Neural progenitor cell (in vitro differentiated cells): Measurements from ENCODE around the gene RALGAPB. TPM values are rescaled to one million over a fixed set of nuclear protein-coding genes. Genes with fewer than 3 reads are reported as not detected.

ENCODE experiments used
- DNase-seq: peaks from one replicate; pipeline ENCODE4 v3.0.0-alpha.2; 2016; ENCODE audit warnings: low spot score
- H2AFZ ChIP-seq: fragments of 200-600 bp; sonication (generic); replicated peaks from 2 replicates; pipeline ENCODE4 v1.6.1; 2016; ENCODE audit warnings: antibody characterized with exemption
- H3F3A ChIP-seq: fragments of 200-600 bp; sonication (generic); 2 replicates; pipeline ENCODE4 v1.6.1; 2016; ENCODE audit warnings: antibody characterized with exemption, low read depth
- H3K27ac ChIP-seq: fragments of 200-600 bp; sonication (generic); 2 replicates; pipeline ENCODE4 v1.5.1; 2016; ENCODE audit warnings: mild to moderate bottlenecking
- H3K27me3 ChIP-seq: fragments of 200-600 bp; sonication (generic); 2 replicates; pipeline ENCODE4 v1.6.1; 2016; ENCODE audit warnings: mild to moderate bottlenecking, moderate library complexity
- H3K36me3 ChIP-seq: fragments of 200-600 bp; sonication (generic); 2 replicates; pipeline ENCODE4 v1.5.1; 2016
- H3K4me1 ChIP-seq: fragments of 200-600 bp; sonication (generic); 2 replicates; pipeline ENCODE4 v1.6.1; 2016; ENCODE audit warnings: mixed run types
- H3K4me2 ChIP-seq: fragments of 200-600 bp; sonication (generic); 2 replicates; pipeline ENCODE4 v1.6.1; 2016
- H3K4me3 ChIP-seq: fragments of 200-600 bp; sonication (generic); 2 replicates; pipeline ENCODE4 v1.5.1; 2016
- H3K79me2 ChIP-seq: fragments of 200-600 bp; sonication (generic); 2 replicates; pipeline ENCODE4 v1.6.1; 2016; ENCODE audit warnings: low read depth
- H3K9ac ChIP-seq: fragments of 200-600 bp; sonication (generic); 2 replicates; pipeline ENCODE4 v1.6.1; 2016
- H3K9me3 ChIP-seq: fragments of 200-600 bp; sonication (generic); 2 replicates; pipeline ENCODE4 v1.5.1; 2016; ENCODE audit warnings: low read depth
- H4K20me1 ChIP-seq: fragments of 200-600 bp; sonication (generic); 2 replicates; pipeline ENCODE4 v1.6.1; 2016; ENCODE audit warnings: low read depth
- H3K27ac Mint-ChIP-seq: 3 replicates; pipeline ENCODE4 v1.8.0; 2021; ENCODE audit warnings: mixed read lengths
- H3K27me3 Mint-ChIP-seq: 2 replicates; pipeline ENCODE4 v1.8.0; 2022; ENCODE audit warnings: low read depth, mild to moderate bottlenecking, inconsistent platforms, moderate library complexity, mixed read lengths; ENCODE audit not compliant: insufficient read depth
- H3K36me3 Mint-ChIP-seq: 3 replicates; pipeline ENCODE4 v1.8.0; 2021; ENCODE audit warnings: mixed read lengths
- H3K4me1 Mint-ChIP-seq: 3 replicates; pipeline ENCODE4 v1.8.0; 2021; ENCODE audit warnings: mixed read lengths
- H3K4me3 Mint-ChIP-seq: 3 replicates; pipeline ENCODE4 v1.8.0; 2021; ENCODE audit warnings: mild to moderate bottlenecking, moderate library complexity, mixed read lengths
- H3K9me3 Mint-ChIP-seq: 3 replicates; pipeline ENCODE4 v1.8.0; 2020; ENCODE audit warnings: mixed read lengths
- CTCF ChIP-seq: fragments of 200-600 bp; sonication (generic); IDR thresholded peaks from 2 replicates; pipeline ENCODE4 v1.5.1; 2017; ENCODE audit warnings: antibody characterized with exemption, mild to moderate bottlenecking
- EZH2 ChIP-seq: fragments of 200-600 bp; sonication (generic); IDR thresholded peaks from 2 replicates; pipeline ENCODE4 v1.6.1; 2017; ENCODE audit warnings: antibody characterized with exemption, mild to moderate bottlenecking, moderate library complexity
- EZH2phosphoT487 ChIP-seq: fragments of 200-600 bp; sonication (generic); IDR thresholded peaks from 2 replicates; pipeline ENCODE4 v1.6.1; 2017; ENCODE audit warnings: antibody characterized with exemption
- total RNA-seq: library from RNA; depleted of rRNA; stranded (reverse); fragments of >200 nt; gene quantifications from 2 replicates; pipeline ENCODE4 v1.2.3, GENCODE V29; 2015; ENCODE audit warnings: low replicate concordance

RALGAPB gene
- total RNA-seq, 1 donor from 2014 or later: 39.1 TPM

- TF ChIP-seq EZH2 (no peak), CTCF (no peak), EZH2phosphoT487 (no peak)
- Histone ChIP-seq H3K27ac (no peak overlapping the region), H3K4me3 (no peak overlapping the region), H2AFZ (no peak overlapping the region), H3F3A (peaks cover 11% of the 10 kb centered on the region), H3K4me2 (no peak overlapping the region), H3K4me1 (peaks cover 5% of the 10 kb centered on the region), H4K20me1 (no peaks in the 10 kb centered on the region), H3K27me3 (no peaks in the 10 kb centered on the region), H3K79me2 (no peaks in the 10 kb centered on the region), H3K9ac (no peak overlapping the region), H3K9me3 (no peaks in the 10 kb centered on the region), H3K36me3 (peaks cover 23% of the 10 kb centered on the region)
- Mint-ChIP-seq H3K4me3 (no peak overlapping the region), H3K9me3 (no peaks in the 10 kb centered on the region), H3K36me3 (peaks cover 14% of the 10 kb centered on the region), H3K27ac (no peak overlapping the region), H3K27me3 (no peaks in the 10 kb centered on the region), H3K4me1 (peaks cover 2% of the 10 kb centered on the region)
- DNase-seq: no peak
These were observed 43.0 kb downstream of the RALGAPB start for GRCh38 chr20:38515631-38516030.

GRCh38 chr20:38519426-38519825 is 46.8 kb downstream of the RALGAPB start:
- Histone ChIP-seq H3K9me3 (no peaks in the 10 kb centered on the region), H2AFZ (no peak overlapping the region), H3K4me2 (no peak overlapping the region), H3K9ac (no peak overlapping the region), H3K79me2 (no peaks in the 10 kb centered on the region), H3K4me3 (no peak overlapping the region), H4K20me1 (no peaks in the 10 kb centered on the region), H3K27me3 (no peaks in the 10 kb centered on the region), H3F3A (peaks cover 3% of the 10 kb centered on the region), H3K27ac (no peak overlapping the region), H3K36me3 (peaks cover 15% of the 10 kb centered on the region), H3K4me1 (no peaks in the 10 kb centered on the region)
- DNase-seq: no peak
- no peak overlapping the region for H3K4me3 Mint-ChIP-seq
- no peaks in the 10 kb centered on the region for H3K9me3 Mint-ChIP-seq
- peaks cover 6% of the 10 kb centered on the region for H3K4me1 Mint-ChIP-seq
- H3K36me3 Mint-ChIP-seq: peaks cover 9% of the 10 kb centered on the region
- TF ChIP-seq CTCF: no peak
- TF ChIP-seq EZH2: no peak
- no peak for TF ChIP-seq EZH2phosphoT487
- H3K27ac Mint-ChIP-seq: no peak overlapping the region
- no peaks in the 10 kb centered on the region for H3K27me3 Mint-ChIP-seq

GRCh38 chr20:38520261-38520660 is 47.6 kb downstream of the RALGAPB start:
- H3K4me1 ChIP-seq: no peaks in the 10 kb centered on the region
- DNase-seq: no peak
- H3K27me3 ChIP-seq: no peaks in the 10 kb centered on the region
- no peak overlapping the region for H3K9ac ChIP-seq
- no peak overlapping the region for H3K4me3 Mint-ChIP-seq
- H3K9me3 Mint-ChIP-seq: no peaks in the 10 kb centered on the region
- H3K27me3 Mint-ChIP-seq: no peaks in the 10 kb centered on the region
- TF ChIP-seq CTCF: no peak
- TF ChIP-seq EZH2: no peak
- no peak for TF ChIP-seq EZH2phosphoT487
- H3K9me3 ChIP-seq: no peaks in the 10 kb centered on the region
- H4K20me1 ChIP-seq: no peaks in the 10 kb centered on the region
- no peak overlapping the region for H3K4me2 ChIP-seq
- H2AFZ ChIP-seq: no peak overlapping the region
- H3K4me3 ChIP-seq: no peak overlapping the region
- peaks cover 6% of the 10 kb centered on the region for H3K4me1 Mint-ChIP-seq
- H3K27ac ChIP-seq: no peak overlapping the region
- H3K27ac Mint-ChIP-seq: no peak overlapping the region
- peaks cover 9% of the 10 kb centered on the region for H3K36me3 Mint-ChIP-seq
- H3K36me3 ChIP-seq: peaks cover 16% of the 10 kb centered on the region
- H3F3A ChIP-seq: no peaks in the 10 kb centered on the region
- no peaks in the 10 kb centered on the region for H3K79me2 ChIP-seq
